ENCODE results near the gene FUCA1. TPM values are rescaled to one million over a fixed set of nuclear protein-coding genes. Genes with fewer than 3 reads are reported as not detected.
"Not testable (repeated sequence)": the region's sequence is repeated elsewhere in the genome, so short reads cannot be mapped to it uniquely, and the experiment has no call there.

The FUCA1 gene
- total RNA-seq, 4 donors from 2014 or later = 30.4 to 231 (median 92.9) TPM

GRCh38 chr1:23864801-23865542 is 3.1 kb downstream of the FUCA1 start:
- no peak for DNase-seq
- Histone ChIP-seq H3K4me3 (no peak overlapping the region), H3K27ac (peak overlapping the region in 1 of 4 donors; percentile 3), H3K9me3 (no peaks in the 10 kb centered on the region), H3K27me3 (no peaks in the 10 kb centered on the region), H3K36me3 (peaks cover 0 to 27% (median 4%) of the 10 kb centered on the region in 4 donors), H3K4me1 (peaks cover 2 to 29% (median 20%) of the 10 kb centered on the region in 4 donors)
- 94 to 96% methylated on average over 3 to 13 of the region's 13 CpGs for WGBS, 2 donors (ENCODE audit: low coverage in 1 of 2)
- in situ Hi-C loops (cut with MboI; ENCODE audit: low pct_ligation_motif_present in 1 of 4, low pct_unique_long_range_greater_than_20kb in 1 of 4, low sequenced_read_pairs in 3 of 4) = loop anchor here in 1 of 4 donors (10.0 kb wide), 1 partner anchor 60 kb away; the partner anchor contains the start of gene GALE
- TF ChIP-seq POLR2A (IDR thresholded peaks at IDR 0.05) (no peak), CTCF (IDR thresholded peaks at IDR 0.05) (no peak), POLR2AphosphoS5 (IDR thresholded peaks at IDR 0.05) (no peak), EP300 (IDR thresholded peaks at IDR 0.05; ENCODE audit: low read depth) (no peak)
- intact Hi-C loops (cut with DNase I; ENCODE audit: low total_unique reads) = loop anchor here (10.0 kb wide), 1 partner anchor 60 kb away; the partner anchor contains the start of gene GALE

GRCh38 chr1:23862640-23863039 is 5.5 kb downstream of the FUCA1 start:
- H3K9me3 ChIP-seq = no peaks in the 10 kb centered on the region
- TF ChIP-seq POLR2A (IDR thresholded peaks at IDR 0.05) = no peak
- no peak for TF ChIP-seq CTCF (IDR thresholded peaks at IDR 0.05)
- TF ChIP-seq EP300 (IDR thresholded peaks at IDR 0.05; ENCODE audit: low read depth) = no peak
- no peak for TF ChIP-seq POLR2AphosphoS5 (IDR thresholded peaks at IDR 0.05)
- peaks cover 0 to 34% (median 9%) of the 10 kb centered on the region in 4 donors for H3K36me3 ChIP-seq
- no peaks in the 10 kb centered on the region for H3K27me3 ChIP-seq
- peaks cover 2 to 22% (median 19%) of the 10 kb centered on the region in 4 donors for H3K4me1 ChIP-seq
- WGBS, 2 donors (ENCODE audit: low coverage in 1 of 2) = 70 to 83% methylated on average over 3 of the region's 3 CpGs
- no peak overlapping the region for H3K27ac ChIP-seq
- no peak for DNase-seq
- in situ Hi-C loops (cut with MboI; ENCODE audit: low pct_ligation_motif_present in 1 of 4, low pct_unique_long_range_greater_than_20kb in 1 of 4, low sequenced_read_pairs in 3 of 4) = loop anchor here in 1 of 4 donors (10.0 kb wide), 1 partner anchor 58 kb away; the partner anchor contains the start of gene GALE
- no peak overlapping the region for H3K4me3 ChIP-seq
- intact Hi-C loops (cut with DNase I; ENCODE audit: low total_unique reads) = loop anchor here (1.0 to 10.0 kb wide), 2 partner anchors 36 to 58 kb away; partner anchors contain the start of gene GALE

GRCh38 chr1:23854568-23854967 is 13.5 kb downstream of the FUCA1 start:
- no peak overlapping the region for H3K27ac ChIP-seq
- no peaks in the 10 kb centered on the region for H3K9me3 ChIP-seq
- no peaks in the 10 kb centered on the region for H3K27me3 ChIP-seq
- intact Hi-C loops (cut with DNase I; ENCODE audit: low total_unique reads) = no loop called here
- DNase-seq = no peak
- 37 to 39% methylated on average over 2 of the region's 2 CpGs for WGBS, 2 donors (ENCODE audit: low coverage in 1 of 2)
- no peaks in the 10 kb centered on the region for H3K4me1 ChIP-seq
- H3K4me3 ChIP-seq = no peak overlapping the region
- TF ChIP-seq EP300 (IDR thresholded peaks at IDR 0.05; ENCODE audit: low read depth) = no peak
- TF ChIP-seq POLR2AphosphoS5 (IDR thresholded peaks at IDR 0.05) = no peak
- TF ChIP-seq POLR2A (IDR thresholded peaks at IDR 0.05) = no peak
- H3K36me3 ChIP-seq = peaks cover 0 to 14% (median 3%) of the 10 kb centered on the region in 4 donors
- in situ Hi-C loops (cut with MboI; ENCODE audit: low pct_ligation_motif_present in 1 of 4, low pct_unique_long_range_greater_than_20kb in 1 of 4, low sequenced_read_pairs in 3 of 4) = no loop called here

- 91% methylated on average over 7 of the region's 34 CpGs; no CpG with 5 or more reads in 1 of the 2 donors for WGBS, 2 donors (ENCODE audit: low coverage in 1 of 2)
- DNase-seq; H3K4me3 ChIP-seq; H3K27ac ChIP-seq; H3K9me3 ChIP-seq; H3K4me1 ChIP-seq; H3K27me3 ChIP-seq; in situ Hi-C loops (cut with MboI; ENCODE audit: low pct_ligation_motif_present in 1 of 4, low pct_unique_long_range_greater_than_20kb in 1 of 4, low sequenced_read_pairs in 3 of 4); intact Hi-C loops (cut with DNase I; ENCODE audit: low total_unique reads): not testable (repeated sequence)
- H3K36me3 ChIP-seq = peaks cover 0 to 12% (median 4%) of the 10 kb centered on the region in 4 donors
These were observed 15.0 kb downstream of the FUCA1 start for GRCh38 chr1:23853124-23853523.

GRCh38 chr1:23851406-23851805 is 16.7 kb downstream of the FUCA1 start:
- peaks cover 0 to 25% (median 11%) of the 10 kb centered on the region in 4 donors for H3K36me3 ChIP-seq
- H3K9me3 ChIP-seq; intact Hi-C loops (cut with DNase I; ENCODE audit: low total_unique reads); H3K4me3 ChIP-seq; H3K27me3 ChIP-seq; DNase-seq; H3K27ac ChIP-seq; in situ Hi-C loops (cut with MboI; ENCODE audit: low pct_ligation_motif_present in 1 of 4, low pct_unique_long_range_greater_than_20kb in 1 of 4, low sequenced_read_pairs in 3 of 4); H3K4me1 ChIP-seq: not testable (repeated sequence)

All from transverse colon (tissue), 4 donors.